GM12878 (cell line): ENCODE data around the gene TBC1D8. TPM values are rescaled to one million over a fixed set of nuclear protein-coding genes. Genes with fewer than 3 reads are reported as not detected.

Experiments used
- ATAC-seq: fragments of 200-7000 bp; cut with Tn5 transposase; 3 replicates; pipeline ENCODE4 v1.9.1; 2020; ENCODE audit warnings: mild to moderate bottlenecking, moderate library complexity
- BruUV-seq: library from RNA; stranded (reverse); fragments of 400-500 nt; replicated peaks from 2 replicates; lab custom pipeline; 2021; lab: Mats Ljungman, UMichigan
- CTCF ChIA-PET: fragments of 300-600 bp; sonication (Branson Sonifier 250); formaldehyde crosslinking; extraction: SDS; loops from one replicate; lab custom pipeline; 2021; ENCODE audit warnings: inconsistent platforms; lab: Yijun Ruan, JAX
- POLR2A ChIA-PET: fragments of 350-600 bp; formaldehyde crosslinking; extraction: SDS; loops from one replicate; lab custom pipeline; 2021; ENCODE audit warnings: inconsistent platforms; lab: Charles Lee
- RAD21 ChIA-PET: fragments of 300-600 bp; sonication (Branson Sonifier 250); formaldehyde crosslinking; loops from one replicate; lab custom pipeline; 2023; ENCODE audit warnings: antibody characterized with exemption; ENCODE audit not compliant: unreplicated experiment; lab: Charles Lee
- SMC1A ChIA-PET: fragments of 300-600 bp; sonication (Branson Sonifier 250); formaldehyde crosslinking; loops from one replicate; lab custom pipeline; 2023; ENCODE audit not compliant: unreplicated experiment, uncharacterized antibody; lab: Charles Lee
- DNase-seq: peaks from one replicate; pipeline ENCODE4 v3.0.0-alpha.2; 2011; ENCODE audit warnings: low read depth, low spot score
- FAIRE-seq: peaks from 3 replicates; lab custom pipeline; 2011; peaks lifted over from hg19 to GRCh38; lab: Jason Lieb, UNC
- H2AFZ ChIP-seq: 2 replicates; pipeline ENCODE4 v1.6.0; 2011; ENCODE audit warnings: low read depth, low read length, control low read depth; ENCODE audit not compliant: control insufficient read depth
- H3K27ac ChIP-seq: 2 replicates; pipeline ENCODE4 v1.5.1; 2011; ENCODE audit warnings: control low read depth; ENCODE audit not compliant: control insufficient read depth, insufficient read depth
- H3K27me3 ChIP-seq, 2 experiments: replicated peaks in 1 of 2; 2 replicates each; pipeline versions ENCODE4 v1.6.0 to v1.6.1; 2011; ENCODE audit warnings: low read length in 1 of 2; ENCODE audit not compliant: control insufficient read depth in 2 of 2, insufficient read depth in 2 of 2
- H3K36me3 ChIP-seq, 2 experiments: 2 replicates each; pipeline ENCODE4 v1.5.1; 2011; ENCODE audit warnings: low read length in 1 of 2; ENCODE audit not compliant: control insufficient read depth in 2 of 2, insufficient read depth in 2 of 2
- H3K4me1 ChIP-seq: 2 replicates; pipeline ENCODE4 v1.6.1; 2011; ENCODE audit warnings: mild to moderate bottlenecking, low read length, moderate library complexity, mixed read lengths; ENCODE audit not compliant: control insufficient read depth, insufficient read depth
- H3K4me2 ChIP-seq: 2 replicates; pipeline ENCODE4 v1.6.0; 2011; ENCODE audit warnings: control low read depth; ENCODE audit not compliant: control insufficient read depth, insufficient read depth
- H3K4me3 ChIP-seq: fragments of 200-600 bp; sonication (generic); 2 replicates; pipeline ENCODE4 v1.5.1; 2016
- H3K79me2 ChIP-seq: 2 replicates; pipeline ENCODE4 v1.6.0; 2011; ENCODE audit warnings: low read length; ENCODE audit not compliant: control insufficient read depth, insufficient read depth
- H3K9ac ChIP-seq: 2 replicates; pipeline ENCODE4 v1.8.0; 2011; ENCODE audit warnings: low read length, control low read depth, mixed read lengths; ENCODE audit not compliant: control insufficient read depth, insufficient read depth
- H3K9me3 ChIP-seq: replicated peaks from 3 replicates; pipeline ENCODE4 v1.5.1; 2011; ENCODE audit warnings: mild to moderate bottlenecking, low read length; ENCODE audit not compliant: control insufficient read depth, insufficient read depth
- H4K20me1 ChIP-seq: 2 replicates; pipeline ENCODE4 v1.6.0; 2011; ENCODE audit not compliant: control insufficient read depth, insufficient read depth
- FOS ChIP-seq: IDR thresholded peaks from 3 replicates; pipeline ENCODE4 v1.6.1; 2011; ENCODE audit warnings: borderline replicate concordance; ENCODE audit not compliant: insufficient read length; ENCODE audit errors: extremely low read depth
- PAX8 ChIP-seq: fragments of 450-650 bp; IDR thresholded peaks from 2 replicates; pipeline ENCODE4 v1.6.1; 2017; ENCODE audit warnings: mild to moderate bottlenecking, moderate library complexity
- SREBF1 ChIP-seq: IDR thresholded peaks from 2 replicates; pipeline ENCODE4 v1.6.1; 2012; ENCODE audit warnings: mild to moderate bottlenecking, low read length
- STAT3 ChIP-seq: IDR thresholded peaks from 2 replicates; pipeline ENCODE4 v1.6.1; 2011; ENCODE audit warnings: low read depth, low read length, improper control_type of control experiment
- ZNF207 ChIP-seq: fragments of 450-650 bp; IDR thresholded peaks from 2 replicates; pipeline ENCODE4 v1.6.1; 2014; ENCODE audit warnings: antibody characterized with exemption, mild to moderate bottlenecking, borderline replicate concordance
- ZNF687 ChIP-seq: fragments of 450-650 bp; IDR thresholded peaks from 2 replicates; pipeline ENCODE4 v1.6.1; 2017; ENCODE audit warnings: mild to moderate bottlenecking, moderate library complexity
- WGBS: methylation state at CpG from one replicate; pipeline ENCODE4 v1.1.6; 2016; ENCODE audit warnings: low lambda C conversion rate; ENCODE audit not compliant: insufficient replicate concordance, insufficient coverage; ENCODE audit errors: missing lambda C conversion rate; 5-methylcytosine and 5-hydroxymethylcytosine counted together
- in situ Hi-C: fragments of 300-500 bp; cut with MboI; formaldehyde crosslinking; loops from 9 replicates; pipeline ENCODE4 v1.14.3; 2018; ENCODE audit warnings: mixed read lengths
- intact Hi-C: fragments of 100-400 bp; cut with micrococcal nuclease; formaldehyde crosslinking; loops from one replicate; pipeline ENCODE4 v1.14.2; 2022; ENCODE audit not compliant: unreplicated experiment
- polyA plus RNA-seq, 11 experiments: library from polyadenylated mRNA; depleted of rRNA in 4 of 11; unstranded in 6 of 11; stranded (reverse) in 5 of 11; fragments of >200 nt; fragmentation: Nextera tagmentation in 4 of 11; fragmentation: Illumina TruSeq in 1 of 11; extraction: Ambion mirVana in 4 of 11; extraction: Trizol in 1 of 11; gene quantifications; 1 replicate in 1 of 11; 2 replicates in 10 of 11; pipeline versions ENCODE4 v1.2.1 to v1.2.3, GENCODE V29; 2011 to 2016; ENCODE audit warnings: inconsistent platforms in 2 of 11, missing spikeins in 2 of 11, low read depth in 1 of 11
- total RNA-seq, 4 experiments: library from RNA; depleted of rRNA in 3 of 4; stranded (reverse); fragments of >200 nt in 3 of 4; fragmentation: Illumina TruSeq in 1 of 4; extraction: Trizol in 1 of 4; gene quantifications; 2 replicates each; pipeline versions ENCODE4 v1.2.1 to v1.2.3, GENCODE V29; 2013 to 2021

Gene TBC1D8
- total and polyA plus RNA-seq, 10 of the 15 experiments (the other 5 are each of a cell fraction or from before 2014, with no cell fraction given): 0.80 to 4.9 (median 4.4) TPM

DNA sequence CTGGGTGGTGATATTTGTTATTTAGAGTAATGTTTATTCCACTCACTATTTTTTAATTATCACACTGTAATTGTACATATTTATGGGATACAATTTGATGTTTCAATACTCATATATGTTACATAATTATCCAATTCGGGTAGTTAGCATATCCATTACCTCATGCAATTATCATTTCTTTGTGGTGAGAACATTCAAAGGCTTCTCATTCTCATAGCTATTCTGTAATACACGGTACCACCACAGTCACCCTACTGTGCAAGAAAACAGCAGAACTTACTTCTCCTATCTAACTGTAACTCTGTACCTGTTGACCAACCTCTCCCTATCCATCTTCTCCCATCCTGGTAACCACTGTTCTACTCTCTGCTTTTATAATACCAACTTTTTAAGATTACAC is 4.6 kb downstream of the TBC1D8 start:
- Histone ChIP-seq H3K79me2 (peaks cover 2% of the 10 kb centered on the region; the same call in 1 of the 2 replicates), H3K9ac (no peak overlapping the region), H3K9me3 (no peaks in the 10 kb centered on the region), H2AFZ (no peak overlapping the region), H3K4me2 (no peak overlapping the region), H3K27me3 (peaks cover 0 to 3% of the 10 kb centered on the region in 2 experiments; a peak in 1 of 4 replicates), H3K36me3 (no peaks in the 10 kb centered on the region), H3K4me1 (no peaks in the 10 kb centered on the region), H3K4me3 (no peak overlapping the region), H3K27ac (no peak overlapping the region), H4K20me1 (no peaks in the 10 kb centered on the region)
- in situ Hi-C loops (no loop called here), intact Hi-C loops (no loop called here)
- SMC1A ChIA-PET: no interaction called here
- 30% methylated on average over 2 of the region's 2 CpGs for WGBS
- POLR2A ChIA-PET: no interaction called here
- FAIRE-seq (no peak), DNase-seq (no peak), ATAC-seq (no peak)
- RAD21 ChIA-PET: no interaction called here
- no peak for TF ChIP-seq STAT3
- TF ChIP-seq ZNF687: no peak
- TF ChIP-seq ZNF207: no peak
- TF ChIP-seq SREBF1: no peak
- TF ChIP-seq PAX8: no peak
- no peak for TF ChIP-seq FOS
- no TSS peak for BruUV-seq
- CTCF ChIA-PET: no interaction called here
